T-helper 9 cell (primary cell): Measurements from ENCODE around the gene RBM3.

ENCODE experiments used
- DNase-seq: peaks from one replicate; pipeline ENCODE4 v3.0.0-alpha.2; 2020

Gene RBM3

GRCh38 chrX:48626401-48627298 is 52.4 kb downstream of the RBM3 start:
- no peak for DNase-seq
